ENCODE data around the gene ROBO2.

Gene ROBO2

GRCh38 chr3:77086408-77086807 lies 46.5 kb downstream of the ROBO2 start:
- Histone ChIP-seq H4K12ac (ENCODE audit: low read depth, low read length) (no peak overlapping the region), H2AK5ac (ENCODE audit: low read length) (no peak overlapping the region), H2BK5ac (ENCODE audit: low read depth, low read length, poor library complexity) (no peak overlapping the region), H3K14ac (ENCODE audit: low read length) (no peak overlapping the region), H4K8ac (ENCODE audit: low read depth, low read length) (no peak overlapping the region), H3K4ac (ENCODE audit: low read depth, low read length) (no peak overlapping the region), H3K4me3 (ENCODE audit: low read depth, low read length) (no peak overlapping the region), H3K36me3 (ENCODE audit: control insufficient read depth in 1 of 2, insufficient read depth in 2 of 2, low read length in 2 of 2) (no peaks in the 10 kb centered on the region), H3K9me3 (ENCODE audit: insufficient read depth, low read depth, low read length) (no peaks in the 10 kb centered on the region), H3K23ac (ENCODE audit: low read length) (no peak overlapping the region), H3K18ac (ENCODE audit: low read length) (no peak overlapping the region), H3K9ac (ENCODE audit: low read length) (no peak overlapping the region), H3K27me3 (ENCODE audit: insufficient read depth, low read length) (no peaks in the 10 kb centered on the region), H3K4me1 (ENCODE audit: control insufficient read depth in 1 of 2, insufficient read depth in 2 of 2, low read length in 2 of 2) (no peaks in the 10 kb centered on the region), H3K79me1 (ENCODE audit: low read length) (no peaks in the 10 kb centered on the region), H2BK12ac (ENCODE audit: low read length) (no peak overlapping the region), H2AFZ (ENCODE audit: insufficient read depth, low read length, poor library complexity) (no peak overlapping the region), H4K91ac (ENCODE audit: low read depth, low read length) (no peak overlapping the region), H3K4me2 (ENCODE audit: low read length) (no peak overlapping the region), H3K79me2 (ENCODE audit: control insufficient read depth, insufficient read depth, low read length, poor library complexity) (no peaks in the 10 kb centered on the region), H3K27ac (ENCODE audit: low read depth, low read length) (no peak overlapping the region), H2BK120ac (ENCODE audit: insufficient read depth, low read length, poor library complexity) (no peak overlapping the region)
- DNase-seq, result no peak
- WGBS (ENCODE audit: extremely low coverage, insufficient coverage, insufficient read length), result no CpG with 5 or more reads among the region's 6 CpGs

- WGBS (ENCODE audit: extremely low coverage, insufficient coverage, insufficient read length), result no CpG with 5 or more reads among the region's 5 CpGs
- Histone ChIP-seq H4K12ac (ENCODE audit: low read depth, low read length) (no peak overlapping the region), H3K79me1 (ENCODE audit: low read length) (no peaks in the 10 kb centered on the region), H2AK5ac (ENCODE audit: low read length) (no peak overlapping the region), H4K91ac (ENCODE audit: low read depth, low read length) (no peak overlapping the region), H3K27ac (ENCODE audit: low read depth, low read length) (no peak overlapping the region), H2AFZ (ENCODE audit: insufficient read depth, low read length, poor library complexity) (no peak overlapping the region), H3K79me2 (ENCODE audit: control insufficient read depth, insufficient read depth, low read length, poor library complexity) (no peaks in the 10 kb centered on the region), H3K14ac (ENCODE audit: low read length) (no peak overlapping the region), H3K27me3 (ENCODE audit: insufficient read depth, low read length) (no peaks in the 10 kb centered on the region), H3K9me3 (ENCODE audit: insufficient read depth, low read depth, low read length) (no peaks in the 10 kb centered on the region), H4K8ac (ENCODE audit: low read depth, low read length) (no peak overlapping the region), H3K23ac (ENCODE audit: low read length) (no peak overlapping the region), H2BK12ac (ENCODE audit: low read length) (no peak overlapping the region), H2BK5ac (ENCODE audit: low read depth, low read length, poor library complexity) (no peak overlapping the region), H3K4me1 (ENCODE audit: control insufficient read depth in 1 of 2, insufficient read depth in 2 of 2, low read length in 2 of 2) (no peaks in the 10 kb centered on the region), H3K4me3 (ENCODE audit: low read depth, low read length) (no peak overlapping the region), H3K4ac (ENCODE audit: low read depth, low read length) (no peak overlapping the region), H3K9ac (ENCODE audit: low read length) (no peak overlapping the region), H3K18ac (ENCODE audit: low read length) (no peak overlapping the region), H3K36me3 (ENCODE audit: control insufficient read depth in 1 of 2, insufficient read depth in 2 of 2, low read length in 2 of 2) (no peaks in the 10 kb centered on the region), H2BK120ac (ENCODE audit: insufficient read depth, low read length, poor library complexity) (no peak overlapping the region), H3K4me2 (ENCODE audit: low read length) (no peak overlapping the region)
- DNase-seq, result no peak
Measured at GRCh38 chr3:77091809-77092208, 51.9 kb downstream of the ROBO2 start.

- Histone ChIP-seq H4K8ac (ENCODE audit: low read depth, low read length) (no peak overlapping the region), H2AFZ (ENCODE audit: insufficient read depth, low read length, poor library complexity) (no peak overlapping the region), H3K4me3 (ENCODE audit: low read depth, low read length) (no peak overlapping the region), H2AK5ac (ENCODE audit: low read length) (no peak overlapping the region), H3K4me2 (ENCODE audit: low read length) (no peak overlapping the region), H2BK12ac (ENCODE audit: low read length) (no peak overlapping the region), H4K91ac (ENCODE audit: low read depth, low read length) (no peak overlapping the region), H3K14ac (ENCODE audit: low read length) (no peak overlapping the region), H2BK5ac (ENCODE audit: low read depth, low read length, poor library complexity) (no peak overlapping the region), H3K9me3 (ENCODE audit: insufficient read depth, low read depth, low read length) (no peaks in the 10 kb centered on the region), H3K9ac (ENCODE audit: low read length) (no peak overlapping the region), H3K79me2 (ENCODE audit: control insufficient read depth, insufficient read depth, low read length, poor library complexity) (no peaks in the 10 kb centered on the region), H3K18ac (ENCODE audit: low read length) (no peak overlapping the region), H3K4me1 (ENCODE audit: control insufficient read depth in 1 of 2, insufficient read depth in 2 of 2, low read length in 2 of 2) (no peaks in the 10 kb centered on the region), H3K4ac (ENCODE audit: low read depth, low read length) (no peak overlapping the region), H2BK120ac (ENCODE audit: insufficient read depth, low read length, poor library complexity) (no peak overlapping the region), H3K36me3 (ENCODE audit: control insufficient read depth in 1 of 2, insufficient read depth in 2 of 2, low read length in 2 of 2) (no peaks in the 10 kb centered on the region), H3K23ac (ENCODE audit: low read length) (no peak overlapping the region), H3K79me1 (ENCODE audit: low read length) (no peaks in the 10 kb centered on the region), H4K12ac (ENCODE audit: low read depth, low read length) (no peak overlapping the region), H3K27ac (ENCODE audit: low read depth, low read length) (no peak overlapping the region), H3K27me3 (ENCODE audit: insufficient read depth, low read length) (no peaks in the 10 kb centered on the region)
- no CpG with 5 or more reads among the region's 2 CpGs for WGBS (ENCODE audit: extremely low coverage, insufficient coverage, insufficient read length)
- DNase-seq, result no peak
Measured at GRCh38 chr3:77093101-77093500, 53.2 kb downstream of the ROBO2 start.

GRCh38 chr3:77096145-77096544 lies 56.2 kb downstream of the ROBO2 start:
- no peak overlapping the region for H2BK5ac ChIP-seq (ENCODE audit: low read depth, low read length, poor library complexity)

More at GRCh38 chr3:77096145-77096544, 56.2 kb downstream of the ROBO2 start:
- Histone ChIP-seq H3K4me3 (ENCODE audit: low read depth, low read length) (no peak overlapping the region), H3K4me1 (ENCODE audit: control insufficient read depth in 1 of 2, insufficient read depth in 2 of 2, low read length in 2 of 2) (no peaks in the 10 kb centered on the region), H4K12ac (ENCODE audit: low read depth, low read length) (no peak overlapping the region), H4K91ac (ENCODE audit: low read depth, low read length) (no peak overlapping the region), H3K79me1 (ENCODE audit: low read length) (no peaks in the 10 kb centered on the region), H3K27ac (ENCODE audit: low read depth, low read length) (no peak overlapping the region), H2BK120ac (ENCODE audit: insufficient read depth, low read length, poor library complexity) (no peak overlapping the region), H3K36me3 (ENCODE audit: control insufficient read depth in 1 of 2, insufficient read depth in 2 of 2, low read length in 2 of 2) (no peaks in the 10 kb centered on the region), H3K27me3 (ENCODE audit: insufficient read depth, low read length) (no peaks in the 10 kb centered on the region), H3K14ac (ENCODE audit: low read length) (no peak overlapping the region), H3K9me3 (ENCODE audit: insufficient read depth, low read depth, low read length) (no peaks in the 10 kb centered on the region), H3K9ac (ENCODE audit: low read length) (no peak overlapping the region), H2AFZ (ENCODE audit: insufficient read depth, low read length, poor library complexity) (no peak overlapping the region), H3K79me2 (ENCODE audit: control insufficient read depth, insufficient read depth, low read length, poor library complexity) (no peaks in the 10 kb centered on the region), H2AK5ac (ENCODE audit: low read length) (no peak overlapping the region), H2BK12ac (ENCODE audit: low read length) (no peak overlapping the region), H3K4me2 (ENCODE audit: low read length) (no peak overlapping the region), H3K23ac (ENCODE audit: low read length) (no peak overlapping the region), H4K8ac (ENCODE audit: low read depth, low read length) (no peak overlapping the region), H3K18ac (ENCODE audit: low read length) (no peak overlapping the region), H3K4ac (ENCODE audit: low read depth, low read length) (no peak overlapping the region)
- no CpG with 5 or more reads among the region's 1 CpG for WGBS (ENCODE audit: extremely low coverage, insufficient coverage, insufficient read length)
- DNase-seq, result no peak

All from trophoblast cell (in vitro differentiated cells and primary cell).